Omental fat pad (tissue), 4 donors: Measurements from ENCODE around the gene SGCG. TPM values are rescaled to one million over a fixed set of nuclear protein-coding genes. Genes with fewer than 3 reads are reported as not detected.

Source experiments
- ATAC-seq: fragments of 150-250 bp; one replicate; pipeline ENCODE4 v1.9.1; 2016; ENCODE audit warnings: mild to moderate bottlenecking, moderate library complexity; ENCODE audit not compliant: low FRiP score
- DNase-seq: peaks from one replicate; pipeline ENCODE4 v3.0.0-alpha.2; 2019; ENCODE audit warnings: low spot score
- total RNA-seq, 4 donors: library from RNA; depleted of rRNA; stranded (reverse); fragments of >200 nt; gene quantifications; one replicate each; pipeline ENCODE4 v1.1.0, GENCODE V29; 2016
- TF ChIP-seq, protein P1 (sequence below), 3 donors: fragments of 450-650 bp; IDR thresholded peaks; one replicate each; pipeline ENCODE4 v1.5.1; 2016 to 2017; ENCODE audit warnings: antibody characterized with exemption in 3 of 3, mild to moderate bottlenecking in 3 of 3, moderate library complexity in 2 of 3

Gene SGCG
- total RNA-seq, 4 donors from 2014 or later, result 1.1 to 3.9 (median 2.6) TPM; not detected in 1

DNA sequence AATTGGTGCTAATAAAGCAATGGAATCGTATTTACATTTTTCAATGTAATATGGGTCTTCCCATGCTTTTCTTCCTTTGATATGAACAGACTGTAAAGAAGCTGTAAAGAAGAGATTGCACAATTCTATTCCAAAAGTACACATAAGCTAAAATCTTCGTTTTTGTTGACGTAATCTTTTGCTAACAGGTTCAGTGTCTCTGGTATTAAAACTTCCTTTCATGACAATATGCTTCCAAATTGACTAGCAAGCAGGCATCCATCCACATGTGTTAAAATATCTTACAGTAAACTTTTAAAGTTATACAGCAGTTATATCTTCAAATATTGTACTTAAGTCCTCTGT is 19.3 kb upstream of the SGCG start:
- ATAC-seq, result no peak
- TF ChIP-seq, protein P1, sequence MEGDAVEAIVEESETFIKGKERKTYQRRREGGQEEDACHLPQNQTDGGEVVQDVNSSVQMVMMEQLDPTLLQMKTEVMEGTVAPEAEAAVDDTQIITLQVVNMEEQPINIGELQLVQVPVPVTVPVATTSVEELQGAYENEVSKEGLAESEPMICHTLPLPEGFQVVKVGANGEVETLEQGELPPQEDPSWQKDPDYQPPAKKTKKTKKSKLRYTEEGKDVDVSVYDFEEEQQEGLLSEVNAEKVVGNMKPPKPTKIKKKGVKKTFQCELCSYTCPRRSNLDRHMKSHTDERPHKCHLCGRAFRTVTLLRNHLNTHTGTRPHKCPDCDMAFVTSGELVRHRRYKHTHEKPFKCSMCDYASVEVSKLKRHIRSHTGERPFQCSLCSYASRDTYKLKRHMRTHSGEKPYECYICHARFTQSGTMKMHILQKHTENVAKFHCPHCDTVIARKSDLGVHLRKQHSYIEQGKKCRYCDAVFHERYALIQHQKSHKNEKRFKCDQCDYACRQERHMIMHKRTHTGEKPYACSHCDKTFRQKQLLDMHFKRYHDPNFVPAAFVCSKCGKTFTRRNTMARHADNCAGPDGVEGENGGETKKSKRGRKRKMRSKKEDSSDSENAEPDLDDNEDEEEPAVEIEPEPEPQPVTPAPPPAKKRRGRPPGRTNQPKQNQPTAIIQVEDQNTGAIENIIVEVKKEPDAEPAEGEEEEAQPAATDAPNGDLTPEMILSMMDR (IDR thresholded peaks at IDR 0.05), result no peak
- no peak for DNase-seq

DNA sequence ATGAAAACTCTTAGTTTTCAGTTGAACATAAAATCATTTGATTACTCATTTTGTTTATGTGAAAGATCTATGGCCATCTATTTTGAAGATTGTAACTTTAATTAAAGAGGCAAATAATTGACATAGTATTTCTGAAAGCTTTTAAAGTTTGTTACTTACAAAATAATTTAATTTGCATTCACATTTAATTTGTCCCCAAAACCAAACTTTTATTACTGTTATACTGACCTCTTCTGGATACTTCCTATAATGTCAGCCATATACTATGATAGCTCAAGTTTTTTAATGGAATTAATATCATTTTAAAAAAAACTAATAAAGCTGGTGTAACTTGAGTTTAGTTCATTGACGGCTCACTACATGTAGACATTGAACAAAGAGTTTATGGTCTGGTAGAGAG is 4.9 kb upstream of the SGCG start:
- TF ChIP-seq, protein P1 (IDR thresholded peaks at IDR 0.05), result no peak
- ATAC-seq (no peak), DNase-seq (no peak)

DNA sequence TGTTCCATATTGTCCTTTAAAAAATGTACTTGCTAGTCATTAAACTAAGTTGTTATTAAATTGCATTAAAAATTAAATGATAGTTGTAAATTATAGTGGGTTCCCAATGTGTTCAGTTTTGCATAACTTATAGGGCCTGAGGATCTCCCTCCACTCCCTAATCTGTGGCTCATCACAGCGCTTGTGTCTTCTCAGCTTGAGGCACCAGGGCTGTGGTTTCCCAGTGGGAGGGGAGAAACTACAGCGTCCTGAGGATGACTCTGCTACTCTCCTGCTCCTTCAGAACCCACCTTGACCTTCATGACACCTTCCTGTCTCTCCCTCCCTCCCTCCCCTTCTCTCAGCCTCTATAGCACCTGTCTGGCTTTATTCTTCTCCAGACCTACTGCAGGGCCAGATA is 1.4 kb downstream of the SGCG start:
- DNase-seq (no peak), ATAC-seq (no peak)
- TF ChIP-seq, protein P1 (IDR thresholded peaks at IDR 0.05), result no peak

DNA sequence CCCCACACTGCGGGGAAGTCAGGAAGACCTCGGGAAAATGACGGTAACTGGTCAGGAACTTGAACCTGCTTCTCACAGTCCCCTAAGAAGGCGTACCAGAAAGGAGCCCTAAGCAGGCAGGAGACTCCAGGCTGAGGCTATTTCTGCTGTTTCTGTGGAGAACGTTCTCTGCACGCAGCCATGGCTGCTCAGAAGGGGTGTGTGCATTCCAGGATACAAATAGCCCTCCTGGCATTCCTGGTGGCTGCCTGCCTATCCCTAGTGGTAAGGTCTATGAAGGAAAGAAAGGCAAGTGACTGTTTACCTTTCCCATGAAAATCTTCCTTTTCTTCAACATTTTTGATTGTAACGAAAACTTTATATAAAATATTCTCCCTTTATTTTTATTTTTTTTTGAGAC is 2.5 kb downstream of the SGCG start:
- TF ChIP-seq, protein P1 (IDR thresholded peaks at IDR 0.05), result no peak
- ATAC-seq (no peak), DNase-seq (no peak)

DNA sequence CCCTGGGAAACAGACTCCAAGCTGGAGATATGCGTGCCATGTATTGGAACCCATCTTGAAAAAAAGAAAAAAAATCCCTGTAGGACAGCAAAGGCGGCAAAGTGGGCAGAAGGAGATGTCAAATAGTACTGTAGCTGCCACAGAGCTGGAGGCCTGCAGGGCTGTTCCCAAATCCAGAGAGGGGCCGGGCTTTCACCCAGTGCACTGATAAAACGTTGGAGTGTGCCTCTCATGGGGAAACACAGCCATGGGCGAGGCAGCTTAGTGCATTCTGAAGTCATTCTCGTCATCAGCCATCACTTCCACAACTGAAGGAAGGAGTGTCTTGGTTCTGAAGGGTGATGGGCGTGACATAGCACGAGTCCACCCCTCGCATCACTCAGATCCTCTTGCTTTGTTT is 4.8 kb downstream of the SGCG start:
- DNase-seq, result no peak
- TF ChIP-seq, protein P1 (IDR thresholded peaks at IDR 0.05), result no peak
- no peak for ATAC-seq

DNA sequence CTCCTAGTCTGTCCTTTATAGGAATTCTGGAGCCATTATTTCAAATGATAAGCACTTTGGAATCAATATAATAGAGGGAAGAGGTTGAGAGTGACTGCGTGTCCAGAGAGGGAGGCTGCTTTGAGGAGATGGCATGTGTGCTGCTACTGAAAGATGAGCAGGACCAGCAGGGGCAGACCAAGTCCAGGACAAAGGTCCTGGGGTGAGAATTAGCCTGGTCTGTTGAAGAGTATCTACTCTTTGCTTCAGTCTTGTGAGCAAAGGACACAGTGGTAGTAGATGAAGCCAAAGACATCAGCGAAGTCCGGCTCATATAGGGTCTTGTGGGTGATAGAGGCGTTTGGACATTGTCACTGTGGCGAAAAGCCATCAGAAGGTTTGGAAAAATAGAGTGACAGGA is 21.1 kb downstream of the SGCG start:
- TF ChIP-seq, protein P1 (IDR thresholded peaks at IDR 0.05), result no peak
- ATAC-seq (no peak), DNase-seq (no peak)

DNA sequence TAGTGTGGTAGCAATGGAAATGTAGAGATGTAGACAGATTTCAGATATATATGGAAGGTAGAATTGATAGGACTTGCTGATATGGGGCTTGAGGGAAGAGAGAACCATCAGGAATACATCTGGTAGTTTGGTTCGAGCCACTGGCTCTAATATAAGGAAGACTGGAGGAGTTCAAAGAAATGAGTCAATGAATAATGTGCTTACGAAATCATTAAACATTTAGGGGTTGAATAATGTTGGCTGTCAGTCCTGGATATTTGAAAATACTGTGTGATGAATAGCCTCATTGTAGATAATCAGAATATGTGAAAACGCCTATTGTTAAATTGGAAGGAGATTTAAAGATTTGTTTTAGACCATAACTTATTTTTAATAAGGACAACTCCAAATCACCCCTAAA is 21.6 kb downstream of the SGCG start:
- TF ChIP-seq, protein P1 (IDR thresholded peaks at IDR 0.05), result no peak
- DNase-seq (no peak), ATAC-seq (no peak)
